SU-DHL-6 (cell line): Measurements from ENCODE around the gene ZFYVE1.

Experiments
- EZH2phosphoT487 ChIP-seq: fragments of 200-600 bp; sonication (generic), shearing (Covaris generic); conservative IDR thresholded peaks from 2 replicates; pipeline ENCODE4 v1.6.1; 2018; ENCODE audit warnings: mild to moderate bottlenecking, antibody characterized with exemption, low read length, moderate library complexity, mixed read lengths
- TF ChIP-seq, protein P1 (sequence below): fragments of 200-600 bp; sonication (generic); IDR thresholded peaks from one replicate; pipeline ENCODE4 v1.5.1; 2017; ENCODE audit warnings: antibody characterized with exemption, mild to moderate bottlenecking, low read length, moderate library complexity; ENCODE audit not compliant: insufficient read depth, poor library complexity, severe bottlenecking

DNA sequence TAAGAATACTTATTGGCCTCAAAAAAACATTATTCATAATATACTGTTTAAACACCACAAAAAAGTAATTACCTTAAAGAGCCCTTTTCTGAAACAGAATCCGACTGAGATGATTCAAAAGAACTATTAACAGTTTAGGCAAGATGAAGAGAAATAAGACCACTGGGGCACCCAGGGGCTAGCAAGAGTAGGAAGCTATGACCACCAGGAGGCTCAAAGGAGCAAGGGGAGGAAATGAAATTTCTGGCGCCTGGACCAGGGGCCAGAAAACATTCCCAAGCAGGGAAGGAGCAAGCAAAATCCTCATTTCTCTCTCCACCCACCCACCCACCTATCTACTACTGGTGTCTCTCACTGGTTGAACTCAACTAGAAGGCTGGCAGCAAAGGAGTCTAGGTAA lies 106.9 kb downstream of the ZFYVE1 start:
- TF ChIP-seq, protein P1, sequence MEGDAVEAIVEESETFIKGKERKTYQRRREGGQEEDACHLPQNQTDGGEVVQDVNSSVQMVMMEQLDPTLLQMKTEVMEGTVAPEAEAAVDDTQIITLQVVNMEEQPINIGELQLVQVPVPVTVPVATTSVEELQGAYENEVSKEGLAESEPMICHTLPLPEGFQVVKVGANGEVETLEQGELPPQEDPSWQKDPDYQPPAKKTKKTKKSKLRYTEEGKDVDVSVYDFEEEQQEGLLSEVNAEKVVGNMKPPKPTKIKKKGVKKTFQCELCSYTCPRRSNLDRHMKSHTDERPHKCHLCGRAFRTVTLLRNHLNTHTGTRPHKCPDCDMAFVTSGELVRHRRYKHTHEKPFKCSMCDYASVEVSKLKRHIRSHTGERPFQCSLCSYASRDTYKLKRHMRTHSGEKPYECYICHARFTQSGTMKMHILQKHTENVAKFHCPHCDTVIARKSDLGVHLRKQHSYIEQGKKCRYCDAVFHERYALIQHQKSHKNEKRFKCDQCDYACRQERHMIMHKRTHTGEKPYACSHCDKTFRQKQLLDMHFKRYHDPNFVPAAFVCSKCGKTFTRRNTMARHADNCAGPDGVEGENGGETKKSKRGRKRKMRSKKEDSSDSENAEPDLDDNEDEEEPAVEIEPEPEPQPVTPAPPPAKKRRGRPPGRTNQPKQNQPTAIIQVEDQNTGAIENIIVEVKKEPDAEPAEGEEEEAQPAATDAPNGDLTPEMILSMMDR, result no peak
- no peak for TF ChIP-seq EZH2phosphoT487
